ENCODE results near the gene VSTM2B. TPM values are rescaled to one million over a fixed set of nuclear protein-coding genes. Genes with fewer than 3 reads are reported as not detected.
A peak's percentile ranks its signal among the peaks of the same experiment; 100 is the strongest.

The VSTM2B gene
- total and polyA plus RNA-seq, 11 donors, result not detected

GRCh38 chr19:29508181-29508580, 17.6 kb upstream of the VSTM2B start:
- DNase-seq (no peak), ATAC-seq (no peak)
- intact Hi-C loops (cut with DNase I), result no loop called here
- no peak overlapping the region for H3K4me3 ChIP-seq
- WGBS, 4 donors, result 35 to 52% (median 45%) methylated on average over 1 of the region's 1 CpG
- no peak for TF ChIP-seq CTCF (IDR thresholded peaks at IDR 0.05)
- no peak for TF ChIP-seq POLR2A (IDR thresholded peaks at IDR 0.05)
- H3K27me3 ChIP-seq, result peaks cover 0 to 28% (median 4%) of the 10 kb centered on the region in 9 donors
- H3K27ac ChIP-seq, result no peak overlapping the region
- no peaks in the 10 kb centered on the region for H3K4me1 ChIP-seq
- no peaks in the 10 kb centered on the region for H3K36me3 ChIP-seq
- H3K9me3 ChIP-seq, result no peaks in the 10 kb centered on the region

GRCh38 chr19:29509456-29509855, 16.3 kb upstream of the VSTM2B start:
- no peaks in the 10 kb centered on the region for H3K9me3 ChIP-seq
- H3K4me1 ChIP-seq, result no peaks in the 10 kb centered on the region
- intact Hi-C loops (cut with DNase I), result no loop called here
- H3K27me3 ChIP-seq, result peaks cover 0 to 28% (median 4%) of the 10 kb centered on the region in 9 donors
- ATAC-seq (no peak), DNase-seq (peak in 1 of 5 donors; percentile 10)
- 79 to 86% (median 81%) methylated on average over 8 of the region's 8 CpGs for WGBS, 4 donors
- TF ChIP-seq CTCF (IDR thresholded peaks at IDR 0.05) (no peak), POLR2A (IDR thresholded peaks at IDR 0.05) (no peak)
- H3K4me3 ChIP-seq, result no peak overlapping the region
- H3K27ac ChIP-seq, result no peak overlapping the region
- no peaks in the 10 kb centered on the region for H3K36me3 ChIP-seq

- ATAC-seq (no peak), DNase-seq (peak in 2 of 5 donors; percentile 10 to 16)
- H3K27me3 ChIP-seq, result peaks cover 0 to 28% (median 4%) of the 10 kb centered on the region in 9 donors
- H3K4me1 ChIP-seq, result no peaks in the 10 kb centered on the region
- H3K27ac ChIP-seq, result no peak overlapping the region
- H3K36me3 ChIP-seq, result no peaks in the 10 kb centered on the region
- H3K9me3 ChIP-seq, result no peaks in the 10 kb centered on the region
- H3K4me3 ChIP-seq, result no peak overlapping the region
- WGBS, 4 donors, result 59 to 71% (median 65%) methylated on average over 9 of the region's 9 CpGs
- intact Hi-C loops (cut with DNase I), result no loop called here
- no peak for TF ChIP-seq POLR2A (IDR thresholded peaks at IDR 0.05)
- TF ChIP-seq CTCF (IDR thresholded peaks at IDR 0.05), result no peak
Measured at GRCh38 chr19:29510701-29511265, 15.0 kb upstream of the VSTM2B start.

- Histone ChIP-seq H3K27ac (no peak overlapping the region), H3K9me3 (no peaks in the 10 kb centered on the region), H3K4me1 (no peaks in the 10 kb centered on the region), H3K36me3 (no peaks in the 10 kb centered on the region), H3K27me3 (peaks cover 0 to 27% (median 4%) of the 10 kb centered on the region in 9 donors), H3K4me3 (no peak overlapping the region)
- no peak for DNase-seq
- ATAC-seq, result no peak
- TF ChIP-seq POLR2A (IDR thresholded peaks at IDR 0.05), result no peak
- TF ChIP-seq CTCF (IDR thresholded peaks at IDR 0.05), result no peak
- WGBS, 4 donors, result 58 to 76% (median 66%) methylated on average over 3 of the region's 3 CpGs
- intact Hi-C loops (cut with DNase I), result no loop called here
Measured at GRCh38 chr19:29511768-29512167, 14.0 kb upstream of the VSTM2B start.

Data from heart left ventricle (tissue), 16 donors.